GM12864 (cell line): ENCODE data around the gene SCN4B.

ENCODE experiments used
- DNase-seq: peaks from one replicate; pipeline ENCODE4 v3.0.0-alpha.2; 2011; ENCODE audit warnings: low read depth
- H3K4me3 ChIP-seq: 2 replicates; pipeline ENCODE4 v1.5.1; 2011; ENCODE audit warnings: mild to moderate bottlenecking, low read depth, low read length, control low read depth
- CTCF ChIP-seq: IDR thresholded peaks from 2 replicates; pipeline ENCODE4 v1.5.1; 2011; ENCODE audit warnings: low read depth, mild to moderate bottlenecking, moderate library complexity, low read length, control low read depth, inconsistent platforms; ENCODE audit errors: missing control alignments

The SCN4B gene

GRCh38 chr11:118170882-118171268 lies 18.3 kb upstream of the SCN4B start:
- H3K4me3 ChIP-seq, result no peak overlapping the region
- no peak for TF ChIP-seq CTCF
- no peak for DNase-seq

- no peak for DNase-seq
- no peak overlapping the region for H3K4me3 ChIP-seq
- no peak for TF ChIP-seq CTCF
Observed at GRCh38 chr11:118170231-118170630, 17.6 kb upstream of the SCN4B start.

DNA sequence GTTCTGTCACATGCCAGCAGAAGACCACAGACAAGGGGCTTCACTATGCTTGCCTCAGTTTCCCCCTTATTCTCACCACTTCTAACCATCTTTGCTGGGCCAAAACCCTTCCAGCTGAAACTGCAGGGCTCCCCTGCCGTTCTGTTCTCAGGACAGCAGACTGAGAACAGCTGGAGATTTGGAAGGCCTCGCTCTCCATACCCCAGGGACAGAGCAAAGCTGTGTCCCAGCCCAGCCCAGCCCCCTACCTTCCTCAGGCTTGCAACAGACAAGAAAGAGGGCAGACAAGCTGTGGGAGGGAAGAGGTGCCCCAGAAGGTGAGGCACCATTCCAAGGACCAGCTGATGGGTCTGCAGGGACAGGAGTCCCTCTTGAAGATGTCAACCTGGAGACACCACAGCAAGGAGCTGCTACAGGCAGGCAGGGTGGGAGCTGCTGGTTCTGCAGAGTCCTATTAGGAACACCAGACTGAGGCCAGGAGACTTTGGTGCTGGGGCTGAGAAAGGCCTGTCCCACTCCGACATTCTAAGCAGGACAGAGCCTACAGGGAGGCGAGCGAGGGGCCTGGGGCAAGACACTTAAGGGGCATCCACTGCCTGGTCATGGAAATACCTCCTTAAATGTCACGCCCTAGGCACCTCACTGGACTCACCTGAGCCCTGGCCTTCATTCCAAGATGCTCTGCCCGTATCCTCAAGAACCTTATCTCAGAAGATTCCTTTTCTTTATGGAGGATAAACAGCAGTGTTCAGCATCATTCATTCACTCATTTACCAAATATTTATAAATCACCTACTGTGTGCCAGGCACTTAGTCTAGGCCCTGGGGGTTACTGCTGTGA lies 16.9 kb upstream of the SCN4B start:
- H3K4me3 ChIP-seq, result no peak overlapping the region
- no peak for TF ChIP-seq CTCF
- no peak for DNase-seq

- no peak for TF ChIP-seq CTCF
- H3K4me3 ChIP-seq, result no peak overlapping the region
- no peak for DNase-seq
Observed at GRCh38 chr11:118168751-118169150, 16.1 kb upstream of the SCN4B start.

DNA sequence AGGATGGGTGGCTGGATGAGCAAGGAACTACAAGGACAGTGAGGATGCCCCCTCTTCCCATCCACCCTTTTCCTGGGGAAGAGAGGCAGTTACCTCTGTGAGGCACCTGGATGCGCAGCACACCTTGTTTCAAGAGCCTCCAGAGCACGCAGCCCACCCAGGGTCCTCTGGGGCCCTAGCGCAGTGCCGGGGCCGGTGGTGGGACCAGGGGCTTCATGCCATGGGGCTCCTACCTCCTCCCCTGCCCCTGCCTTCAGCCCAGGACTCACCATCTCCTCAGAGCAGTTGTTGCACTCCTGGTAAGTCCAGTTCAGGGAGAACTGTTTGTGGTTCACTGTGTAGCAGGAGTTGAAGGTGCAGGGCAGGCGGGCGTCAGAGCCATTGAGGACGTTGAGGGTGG lies 15.7 kb upstream of the SCN4B start:
- no peak overlapping the region for H3K4me3 ChIP-seq
- no peak for DNase-seq
- no peak for TF ChIP-seq CTCF

- no peak overlapping the region for H3K4me3 ChIP-seq
- TF ChIP-seq CTCF, result no peak
- no peak for DNase-seq
Observed at GRCh38 chr11:118167906-118168305, 15.3 kb upstream of the SCN4B start.

- no peak for TF ChIP-seq CTCF
- H3K4me3 ChIP-seq, result no peak overlapping the region
- DNase-seq, result no peak
Observed at GRCh38 chr11:118167253-118167652, 14.6 kb upstream of the SCN4B start.
